Keratinocyte (primary cell): ENCODE measurements around the gene DLG4. TPM values are rescaled to one million over a fixed set of nuclear protein-coding genes. Genes with fewer than 3 reads are reported as not detected.

Experiments used
- DNase-seq: peaks from one replicate; pipeline ENCODE4 v3.0.0-alpha.2; 2011; ENCODE audit warnings: low read depth, missing footprints, low spot score
- FAIRE-seq: peaks from 2 replicates; lab custom pipeline; 2011; peaks lifted over from hg19 to GRCh38; lab: Jason Lieb, UNC
- H2AFZ ChIP-seq: 2 replicates; pipeline ENCODE4 v1.6.0; 2012; ENCODE audit warnings: low read length, control low read depth, inconsistent platforms; ENCODE audit not compliant: control insufficient read depth
- H3K27ac ChIP-seq: 2 replicates; pipeline ENCODE4 v1.5.1; 2011; ENCODE audit warnings: low read length; ENCODE audit not compliant: control insufficient read depth, insufficient read depth
- H3K27me3 ChIP-seq: 3 replicates; pipeline ENCODE4 v1.6.0; 2011; ENCODE audit warnings: low read length; ENCODE audit not compliant: control insufficient read depth, insufficient read depth; ENCODE audit errors: extremely low read depth
- H3K36me3 ChIP-seq, 2 experiments: 2 replicates in 1 of 2; 3 replicates in 1 of 2; pipeline ENCODE4 v1.5.1; 2011; ENCODE audit warnings: low read length in 2 of 2, mild to moderate bottlenecking in 1 of 2; ENCODE audit not compliant: control insufficient read depth in 2 of 2, insufficient read depth in 2 of 2; ENCODE audit errors: extremely low read depth in 1 of 2
- H3K4me1 ChIP-seq: 3 replicates; pipeline ENCODE4 v1.5.1; 2011; ENCODE audit warnings: low read length; ENCODE audit not compliant: control insufficient read depth, insufficient read depth; ENCODE audit errors: extremely low read depth
- H3K4me2 ChIP-seq: 3 replicates; pipeline ENCODE4 v1.6.0; 2011; ENCODE audit warnings: low read depth, low read length; ENCODE audit not compliant: control insufficient read depth, insufficient read depth; ENCODE audit errors: extremely low read depth
- H3K4me3 ChIP-seq, 3 experiments: fragments of 200-600 bp in 1 of 3; sonication (generic) in 1 of 3; 2 replicates in 2 of 3; 3 replicates in 1 of 3; pipeline ENCODE4 v1.5.1; 2011 to 2016; ENCODE audit warnings: low read length in 3 of 3, mild to moderate bottlenecking in 3 of 3, control low read depth in 2 of 3, inconsistent platforms in 1 of 3, low read depth in 1 of 3, mixed read lengths in 1 of 3, mixed run types in 1 of 3, moderate library complexity in 1 of 3; ENCODE audit not compliant: control insufficient read depth in 2 of 3, insufficient read depth in 2 of 3; ENCODE audit errors: extremely low read depth in 1 of 3
- H3K79me2 ChIP-seq: 2 replicates; pipeline ENCODE4 v1.6.0; 2012; ENCODE audit warnings: low read length; ENCODE audit not compliant: control insufficient read depth, insufficient read depth
- H3K9ac ChIP-seq: 3 replicates; pipeline ENCODE4 v1.6.0; 2011; ENCODE audit warnings: low read length; ENCODE audit not compliant: control insufficient read depth, insufficient read depth; ENCODE audit errors: extremely low read depth
- H3K9me1 ChIP-seq: 3 replicates; pipeline ENCODE4 v1.6.0; 2011; ENCODE audit warnings: low read length; ENCODE audit not compliant: control insufficient read depth, insufficient read depth; ENCODE audit errors: extremely low read depth
- H3K9me3 ChIP-seq: 2 replicates; pipeline ENCODE4 v1.5.1; 2012; ENCODE audit warnings: low read depth, low read length; ENCODE audit not compliant: control insufficient read depth
- H4K20me1 ChIP-seq: 3 replicates; pipeline ENCODE4 v1.6.0; 2011; ENCODE audit warnings: low read length; ENCODE audit not compliant: control insufficient read depth, insufficient read depth; ENCODE audit errors: extremely low read depth
- CTCF ChIP-seq, 3 experiments: IDR thresholded peaks in 1 of 3; conservative IDR thresholded peaks in 1 of 3; optimal IDR thresholded peaks in 1 of 3; 2 replicates in 2 of 3; 3 replicates in 1 of 3; pipeline versions ENCODE3 to v1.5.1; 2011; ENCODE audit warnings: low read length in 3 of 3, mild to moderate bottlenecking in 3 of 3, moderate library complexity in 2 of 3, control low read depth in 1 of 3, inconsistent platforms in 1 of 3; ENCODE audit not compliant: insufficient read depth in 2 of 3; ENCODE audit errors: extremely low read depth in 1 of 3
- EZH2 ChIP-seq: IDR thresholded peaks from one replicate; pipeline ENCODE4 v1.6.1; 2012; ENCODE audit warnings: inconsistent platforms, mild to moderate bottlenecking, low read length, moderate library complexity
- dilution Hi-C: fragments of 300-500 bp; cut with MboI; formaldehyde crosslinking; loops from one replicate; pipeline ENCODE4 v1.7.0; 2020; ENCODE audit warnings: low sequenced_read_pairs; ENCODE audit not compliant: extremely low pct_ligation_motif_present
- polyA plus RNA-seq, 5 experiments: library from polyadenylated mRNA; depleted of rRNA in 3 of 5; stranded (reverse) in 3 of 5; stranded (forward) in 1 of 5; unstranded in 1 of 5; fragments of >200 nt; gene quantifications; 1 replicate in 1 of 5; 2 replicates in 3 of 5; 3 replicates in 1 of 5; pipeline versions ENCODE4 v1.2.1 to v1.2.3, GENCODE V29; 2011 to 2012; ENCODE audit warnings: missing spikeins in 2 of 5, low read depth in 1 of 5, low replicate concordance in 1 of 5

DLG4 gene
- polyA plus RNA-seq, 1 donor (not counting 4 experiments of a cell fraction or from before 2014, with no cell fraction given), result 4.5 TPM

GRCh38 chr17:7177954-7178477 lies 41.6 kb downstream of the DLG4 start:
- H3K36me3 ChIP-seq, result no peaks in the 10 kb centered on the region
- H3K4me3 ChIP-seq, result peak overlapping the region in 1 of 3 experiments; percentile 29
- FAIRE-seq (no peak), DNase-seq (no peak)
- H3K4me2 ChIP-seq, result peak overlapping the region; percentile 61
- no peaks in the 10 kb centered on the region for H3K79me2 ChIP-seq
- peaks cover 22% of the 10 kb centered on the region for H3K27me3 ChIP-seq
- TF ChIP-seq EZH2 (no peak), CTCF (optimal IDR thresholded peaks at IDR 0.05 in 1 of 3, IDR thresholded peaks at IDR 0.05 in 1 of 3, conservative IDR thresholded peaks at IDR 0.05 in 1 of 3; ENCODE audit: extremely low read depth in 1 of 3, insufficient read depth in 2 of 3, low read length in 3 of 3) (no peak)
- no peaks in the 10 kb centered on the region for H3K9me1 ChIP-seq
- peaks cover 7% of the 10 kb centered on the region for H3K4me1 ChIP-seq
- no peaks in the 10 kb centered on the region for H4K20me1 ChIP-seq
- no peak overlapping the region for H2AFZ ChIP-seq
- H3K9ac ChIP-seq, result peak overlapping the region; percentile 5
- H3K9me3 ChIP-seq, result no peaks in the 10 kb centered on the region
- H3K27ac ChIP-seq, result no peak overlapping the region
- dilution Hi-C loops, result no loop called here

GRCh38 chr17:7177191-7177953 lies 42.3 kb downstream of the DLG4 start:
- Histone ChIP-seq H2AFZ (peak overlapping the region; percentile 34), H3K4me3 (peak overlapping the region in 1 of 3 experiments; percentile 29), H4K20me1 (no peaks in the 10 kb centered on the region), H3K4me2 (peak overlapping the region; percentile 61), H3K27me3 (peaks cover 22% of the 10 kb centered on the region), H3K9me3 (no peaks in the 10 kb centered on the region), H3K9me1 (no peaks in the 10 kb centered on the region), H3K9ac (peak overlapping the region; percentile 5), H3K79me2 (no peaks in the 10 kb centered on the region), H3K4me1 (peaks cover 7% of the 10 kb centered on the region), H3K27ac (no peak overlapping the region), H3K36me3 (no peaks in the 10 kb centered on the region)
- TF ChIP-seq EZH2, result no peak
- TF ChIP-seq CTCF (optimal IDR thresholded peaks at IDR 0.05 in 1 of 3, IDR thresholded peaks at IDR 0.05 in 1 of 3, conservative IDR thresholded peaks at IDR 0.05 in 1 of 3; ENCODE audit: extremely low read depth in 1 of 3, insufficient read depth in 2 of 3, low read length in 3 of 3), result peak; percentile 87 to 96 (median 89)
- dilution Hi-C loops, result no loop called here
- no peak for FAIRE-seq
- no peak for DNase-seq
